Measurements from ENCODE around the gene PCDHGA7. TPM values are rescaled to one million over a fixed set of nuclear protein-coding genes. Genes with fewer than 3 reads are reported as not detected.
"Not testable (repeated sequence)": the region's sequence is repeated elsewhere in the genome, so short reads cannot be mapped to it uniquely, and the experiment has no call there.

The PCDHGA7 gene
- total RNA-seq, 1 experiment from 2014 or later, result 0.18 TPM

GRCh38 chr5:141397756-141398551, 15.4 kb downstream of the PCDHGA7 start, which contains the start of gene PCDHGB5:
Gene PCDHGB5, plus strand, starts transcription at chr5:141397947. Its CDS starts 181 bp downstream, at chr5:141398128.
- POLR2A ChIA-PET; CTCF ChIA-PET; in situ Hi-C loops (cut with HindIII; ENCODE audit: low pct_unique_long_range_greater_than_20kb, low sequenced_read_pairs); ATAC-seq; H3K9me3 ChIP-seq (ENCODE audit: control insufficient read depth, insufficient read depth, low read depth, low read length); intact Hi-C loops (cut with micrococcal nuclease; ENCODE audit: unreplicated experiment); H3K36me3 ChIP-seq (ENCODE audit: control insufficient read depth, insufficient read depth, low read length); DNase-seq (ENCODE audit: low read depth, low spot score); H3K4me1 ChIP-seq (ENCODE audit: control insufficient read depth, insufficient read depth, low read length); BruUV-seq (replicated peaks); H3K4me3 ChIP-seq (ENCODE audit: low read depth in 2 of 2, low read length in 2 of 2); H3K27me3 ChIP-seq (ENCODE audit: control insufficient read depth, insufficient read depth, low read length); H3K27ac ChIP-seq (ENCODE audit: low read length): not testable (repeated sequence)
- peak; percentile 32 for TF ChIP-seq CTCF (IDR thresholded peaks at IDR 0.05)

- CTCF ChIA-PET, result no interaction called here
- intact Hi-C loops (cut with micrococcal nuclease; ENCODE audit: unreplicated experiment), result no loop called here
- Histone ChIP-seq H3K27me3 (ENCODE audit: control insufficient read depth, insufficient read depth, low read length) (no peaks in the 10 kb centered on the region; the same call in 1 of the 2 replicates), H3K36me3 (ENCODE audit: control insufficient read depth, insufficient read depth, low read length) (no peaks in the 10 kb centered on the region), H3K4me1 (ENCODE audit: control insufficient read depth, insufficient read depth, low read length) (no peaks in the 10 kb centered on the region), H3K4me3 (ENCODE audit: low read depth in 2 of 2, low read length in 2 of 2) (no peak overlapping the region), H3K27ac (ENCODE audit: low read length) (no peak overlapping the region), H3K9me3 (ENCODE audit: control insufficient read depth, insufficient read depth, low read depth, low read length) (no peaks in the 10 kb centered on the region)
- ATAC-seq, result no peak
- TF ChIP-seq SIN3A (IDR thresholded peaks at IDR 0.05; ENCODE audit: borderline replicate concordance, insufficient read depth, low read depth, low read length) (no peak), POLR2AphosphoS5 (IDR thresholded peaks at IDR 0.05; ENCODE audit: low read depth, low read length) (no peak), CTCF (IDR thresholded peaks at IDR 0.05) (no peak), REST (IDR thresholded peaks at IDR 0.05; ENCODE audit: insufficient read depth in 1 of 2, low read depth in 2 of 2, low read length in 1 of 2) (no peak), TCF7L2 (IDR thresholded peaks at IDR 0.05; ENCODE audit: low read depth, low read length) (no peak)
- in situ Hi-C loops (cut with HindIII; ENCODE audit: low pct_unique_long_range_greater_than_20kb, low sequenced_read_pairs), result no loop called here
- no TSS peak for BruUV-seq (replicated peaks)
- POLR2A ChIA-PET, result no interaction called here
- no peak for DNase-seq (ENCODE audit: low read depth, low spot score)
Measured at GRCh38 chr5:141398608-141399007, 16.1 kb downstream of the PCDHGA7 start.
